Measurements from ENCODE around the gene HOXC12.

Gene HOXC12

GRCh38 chr12:53954694-53955035, at the start of gene HOXC12:
TSS of gene HOXC12 (plus strand) at chr12:53954903. CDS start at chr12:53954930, 27 bp downstream.
- no peak for DNase-seq (ENCODE audit: low spot score)

- no peak for DNase-seq (ENCODE audit: low spot score)
Measured at GRCh38 chr12:53907103-53907502, 47.6 kb upstream of the HOXC12 start.

GRCh38 chr12:53916788-53917655, 37.7 kb upstream of the HOXC12 start:
- no peak for DNase-seq (ENCODE audit: low spot score)

- no peak for DNase-seq (ENCODE audit: low spot score)
Measured at GRCh38 chr12:53924521-53925405, 29.9 kb upstream of the HOXC12 start.

GRCh38 chr12:53927220-53928029, 27.3 kb upstream of the HOXC12 start:
- DNase-seq (ENCODE audit: low spot score): no peak

- no peak for DNase-seq (ENCODE audit: low spot score)
Measured at GRCh38 chr12:53928054-53928835, 26.5 kb upstream of the HOXC12 start.

- DNase-seq (ENCODE audit: low spot score): no peak
Measured at GRCh38 chr12:53929527-53929926, 25.2 kb upstream of the HOXC12 start.

- DNase-seq (ENCODE audit: low spot score): no peak
Measured at GRCh38 chr12:53930591-53931255, 24.0 kb upstream of the HOXC12 start.

- DNase-seq (ENCODE audit: low spot score): no peak
Measured at GRCh38 chr12:53931844-53932581, 22.7 kb upstream of the HOXC12 start.

GRCh38 chr12:53932915-53933314, 21.8 kb upstream of the HOXC12 start:
- DNase-seq (ENCODE audit: low spot score): no peak

GRCh38 chr12:53935383-53936341, 19.0 kb upstream of the HOXC12 start:
- DNase-seq (ENCODE audit: low spot score): no peak

GRCh38 chr12:53937099-53937498, 17.6 kb upstream of the HOXC12 start:
- DNase-seq (ENCODE audit: low spot score): no peak

- DNase-seq (ENCODE audit: low spot score): no peak
Measured at GRCh38 chr12:53937596-53938325, 16.9 kb upstream of the HOXC12 start.

- peak; percentile 71 for DNase-seq (ENCODE audit: low spot score)
Measured at GRCh38 chr12:53938326-53939140, 16.2 kb upstream of the HOXC12 start, which contains the start of gene HOXC13. TSS of gene HOXC13 (plus strand) at chr12:53938831. CDS start at chr12:53938907, 76 bp downstream.

GRCh38 chr12:53939141-53940108, 15.3 kb upstream of the HOXC12 start:
- DNase-seq (ENCODE audit: low spot score): peak; percentile 81

- no peak for DNase-seq (ENCODE audit: low spot score)
Measured at GRCh38 chr12:53940443-53941014, 14.2 kb upstream of the HOXC12 start.

Data from GM03348 (cell line).